ENCODE measurements around the gene RAVER2. TPM values are rescaled to one million over a fixed set of nuclear protein-coding genes. Genes with fewer than 3 reads are reported as not detected.
"Not testable (repeated sequence)": the region's sequence is repeated elsewhere in the genome, so short reads cannot be mapped to it uniquely, and the experiment has no call there.

The RAVER2 gene
- polyA plus RNA-seq, 1 experiment = 5.5 TPM

GRCh38 chr1:64801851-64802523 lies 57.1 kb downstream of the RAVER2 start:
- H3K27me3 ChIP-seq (ENCODE audit: control insufficient read depth, insufficient read depth, low read length) = no peaks in the 10 kb centered on the region
- H3K9me3 ChIP-seq (ENCODE audit: control insufficient read depth, insufficient read depth, low read length) = no peaks in the 10 kb centered on the region
- CTCF ChIA-PET = interaction anchor here (6.3 kb wide), 1 partner anchor 23 kb away, joined by 34 read pairs; no protein-coding TSS in a partner anchor
- no peak for TF ChIP-seq CTCF (IDR thresholded peaks at IDR 0.05; ENCODE audit: low read depth, low read length)
- POLR2A ChIA-PET = no interaction called here
- no peak overlapping the region for H3K4me3 ChIP-seq (ENCODE audit: low read depth, low read length)
- no peak for DNase-seq (ENCODE audit: low read depth, low spot score)
- no peak overlapping the region for H3K27ac ChIP-seq (ENCODE audit: low read depth, low read length)

GRCh38 chr1:64809309-64809708 lies 64.4 kb downstream of the RAVER2 start:
- Histone ChIP-seq H3K27ac (ENCODE audit: low read depth, low read length) (no peak overlapping the region), H3K4me3 (ENCODE audit: low read depth, low read length) (no peak overlapping the region), H3K27me3 (ENCODE audit: control insufficient read depth, insufficient read depth, low read length) (no peaks in the 10 kb centered on the region), H3K9me3 (ENCODE audit: control insufficient read depth, insufficient read depth, low read length) (no peaks in the 10 kb centered on the region)
- TF ChIP-seq CTCF (IDR thresholded peaks at IDR 0.05; ENCODE audit: low read depth, low read length) = no peak
- CTCF ChIA-PET = no interaction called here
- POLR2A ChIA-PET = no interaction called here
- DNase-seq (ENCODE audit: low read depth, low spot score) = no peak

DNA sequence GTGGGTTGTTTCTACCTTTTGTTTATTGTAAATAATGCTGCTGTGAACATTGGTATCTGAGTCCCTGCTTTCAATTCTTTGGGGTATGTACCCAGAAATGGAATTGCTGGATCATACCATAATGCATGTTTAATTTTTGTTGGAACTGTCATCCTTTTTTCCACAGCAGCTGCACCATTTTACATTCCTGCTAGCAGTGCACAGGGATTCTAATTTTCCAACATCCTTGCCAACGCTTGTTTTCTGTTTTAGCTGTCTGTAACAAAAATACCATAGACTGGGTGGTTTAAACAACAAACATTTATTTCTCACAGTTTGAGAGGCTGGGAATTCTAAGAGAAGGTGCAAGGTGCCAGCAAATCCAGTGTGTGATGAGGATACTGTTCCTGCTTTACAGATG lies 65.1 kb downstream of the RAVER2 start:
- Histone ChIP-seq H3K9me3 (ENCODE audit: control insufficient read depth, insufficient read depth, low read length) (no peaks in the 10 kb centered on the region), H3K27ac (ENCODE audit: low read depth, low read length) (no peak overlapping the region), H3K4me3 (ENCODE audit: low read depth, low read length) (no peak overlapping the region), H3K27me3 (ENCODE audit: control insufficient read depth, insufficient read depth, low read length) (no peaks in the 10 kb centered on the region)
- no peak for TF ChIP-seq CTCF (IDR thresholded peaks at IDR 0.05; ENCODE audit: low read depth, low read length)
- ChIA-PET CTCF (no interaction called here), POLR2A (no interaction called here)
- DNase-seq (ENCODE audit: low read depth, low spot score) = no peak

GRCh38 chr1:64811131-64811530 lies 66.3 kb downstream of the RAVER2 start:
- TF ChIP-seq CTCF (IDR thresholded peaks at IDR 0.05; ENCODE audit: low read depth, low read length) = no peak

GRCh38 chr1:64814427-64814826 lies 69.6 kb downstream of the RAVER2 start:
- H3K4me3 ChIP-seq (ENCODE audit: low read depth, low read length) = no peak overlapping the region
- H3K27me3 ChIP-seq (ENCODE audit: control insufficient read depth, insufficient read depth, low read length) = no peaks in the 10 kb centered on the region
- no peak for TF ChIP-seq CTCF (IDR thresholded peaks at IDR 0.05; ENCODE audit: low read depth, low read length)
- H3K27ac ChIP-seq (ENCODE audit: low read depth, low read length) = no peak overlapping the region
- ChIA-PET POLR2A (no interaction called here), CTCF (interaction anchor here (1.6 kb wide), 1 partner anchor 9 kb away, joined by 5 read pairs; no protein-coding TSS in a partner anchor)
- H3K9me3 ChIP-seq (ENCODE audit: control insufficient read depth, insufficient read depth, low read length) = no peaks in the 10 kb centered on the region
- no peak for DNase-seq (ENCODE audit: low read depth, low spot score)

More at GRCh38 chr1:64811131-64811530, 66.3 kb downstream of the RAVER2 start:
- no peaks in the 10 kb centered on the region for H3K9me3 ChIP-seq (ENCODE audit: control insufficient read depth, insufficient read depth, low read length)
- H3K27ac ChIP-seq (ENCODE audit: low read depth, low read length) = no peak overlapping the region
- no peak for DNase-seq (ENCODE audit: low read depth, low spot score)
- no peaks in the 10 kb centered on the region for H3K27me3 ChIP-seq (ENCODE audit: control insufficient read depth, insufficient read depth, low read length)
- CTCF ChIA-PET = no interaction called here
- POLR2A ChIA-PET = no interaction called here
- H3K4me3 ChIP-seq (ENCODE audit: low read depth, low read length) = no peak overlapping the region

DNA sequence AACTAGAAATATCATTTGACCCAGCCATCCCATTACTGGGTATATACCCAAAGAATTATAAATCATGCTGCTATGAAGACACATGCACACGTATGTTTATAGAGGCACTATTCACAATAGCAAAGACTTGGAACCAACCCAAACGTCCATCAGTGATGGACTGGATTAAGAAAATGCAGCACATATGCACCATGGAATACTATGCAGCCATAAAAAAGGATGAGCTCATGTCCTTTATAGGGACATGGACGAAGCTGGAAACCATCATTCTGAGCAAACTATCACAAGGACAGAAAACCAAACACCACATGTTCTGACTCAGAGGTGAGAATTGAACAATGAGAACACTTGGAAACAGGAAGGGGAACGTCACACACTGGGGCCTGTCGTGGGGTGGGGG lies 72.5 kb downstream of the RAVER2 start:
- POLR2A ChIA-PET; H3K27ac ChIP-seq (ENCODE audit: low read depth, low read length); DNase-seq (ENCODE audit: low read depth, low spot score); CTCF ChIA-PET; H3K4me3 ChIP-seq (ENCODE audit: low read depth, low read length); H3K27me3 ChIP-seq (ENCODE audit: control insufficient read depth, insufficient read depth, low read length); H3K9me3 ChIP-seq (ENCODE audit: control insufficient read depth, insufficient read depth, low read length): not testable (repeated sequence)

DNA sequence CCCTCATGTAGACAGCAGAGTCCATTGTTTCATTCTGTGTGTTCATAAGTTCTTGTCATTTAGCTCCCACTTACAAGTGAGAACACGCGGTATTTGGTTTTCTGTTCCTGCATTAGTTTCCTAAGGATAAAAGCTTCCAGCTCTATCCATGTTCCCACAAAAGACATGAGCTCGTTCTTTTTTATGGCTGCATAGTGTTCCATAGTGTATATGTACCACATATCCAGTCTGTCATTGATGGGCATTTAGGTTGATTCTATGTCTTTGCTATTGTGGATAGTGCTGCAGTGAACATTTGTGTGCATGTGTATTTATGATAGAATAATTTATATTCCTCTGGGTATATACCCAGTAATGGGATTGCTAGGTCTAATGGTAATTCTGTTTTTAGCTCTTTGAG lies 75.7 kb downstream of the RAVER2 start:
- POLR2A ChIA-PET; H3K4me3 ChIP-seq (ENCODE audit: low read depth, low read length); DNase-seq (ENCODE audit: low read depth, low spot score); H3K27ac ChIP-seq (ENCODE audit: low read depth, low read length); H3K27me3 ChIP-seq (ENCODE audit: control insufficient read depth, insufficient read depth, low read length); H3K9me3 ChIP-seq (ENCODE audit: control insufficient read depth, insufficient read depth, low read length): not testable (repeated sequence)
- CTCF ChIA-PET = interaction anchor here (1.0 to 1.6 kb wide), 2 partner anchors 145 to 149 kb away, joined by 3 to 10 read pairs; no protein-coding TSS in a partner anchor

Data from AG04450 (cell line).